ENCODE results near the gene KDM3B. TPM values are rescaled to one million over a fixed set of nuclear protein-coding genes. Genes with fewer than 3 reads are reported as not detected.

KDM3B gene
- total and polyA plus RNA-seq, 2 of the 8 experiments (the other 6 are each of a cell fraction or from before 2014, with no cell fraction given) = 27.1 to 78.1 TPM

DNA sequence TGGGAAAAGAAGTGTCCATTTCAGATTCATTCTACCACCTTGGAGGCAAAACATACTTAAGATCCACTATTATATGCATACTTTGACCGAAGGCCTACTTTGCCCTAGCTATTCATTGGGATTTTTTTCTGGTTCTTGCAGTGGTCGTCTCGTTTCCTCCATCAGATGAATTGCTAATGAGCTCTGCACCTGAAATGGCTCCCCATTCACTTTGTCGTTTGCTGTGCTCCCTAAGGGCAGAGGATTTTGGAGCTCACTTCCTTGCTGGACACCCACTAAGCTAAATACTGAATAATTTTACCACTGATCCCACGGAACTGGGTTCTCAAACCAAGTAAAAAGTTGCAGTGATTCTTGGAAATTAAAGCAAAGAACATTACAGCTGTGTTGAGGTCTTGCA is 1.9 kb downstream of the KDM3B start:
- Histone ChIP-seq H2BK5ac (ENCODE audit: low read depth, low read length) (no peak overlapping the region), H2BK20ac (ENCODE audit: low read length) (no peak overlapping the region), H2BK120ac (replicated peaks; ENCODE audit: low read depth, low read length) (no peak overlapping the region), H4K8ac (ENCODE audit: extremely low read depth, insufficient read depth, low read length) (no peak overlapping the region), H3K4me2 (ENCODE audit: insufficient read depth in 1 of 2, low read depth in 2 of 2, low read length in 2 of 2) (peak overlapping the region; percentile 74 to 80), H4K5ac (ENCODE audit: insufficient read length, low read depth, low read length) (no peak overlapping the region), H2AFZ (ENCODE audit: low read length) (no peak overlapping the region), H3K9me3 (ENCODE audit: insufficient read depth in 2 of 2, low read depth in 1 of 2, low read length in 1 of 2) (no peaks in the 10 kb centered on the region), H3K27ac (ENCODE audit: low read depth, low read length) (no peak overlapping the region), H4K20me1 (replicated peaks in 1 of 2; ENCODE audit: control insufficient read depth in 1 of 2, insufficient read depth in 2 of 2, low read length in 2 of 2) (peaks cover 3 to 5% of the 10 kb centered on the region in 2 experiments), H3K23me2 (ENCODE audit: low read depth, low read length) (peaks cover 8% of the 10 kb centered on the region), H3K79me1 (ENCODE audit: low read depth, low read length) (no peaks in the 10 kb centered on the region; the same call in 1 of the 2 replicates), H3K14ac (ENCODE audit: insufficient read length) (no peak overlapping the region), H3K18ac (ENCODE audit: extremely low read depth, low read length) (no peak overlapping the region), H3K9ac (replicated peaks in 1 of 4; ENCODE audit: extremely low read depth in 1 of 4, low read depth in 3 of 4, low read length in 3 of 4) (peak overlapping the region in 3 of 4 experiments; percentile 16 to 91 (median 39); a peak in 3 of 7 replicates), H3K79me2 (ENCODE audit: control insufficient read depth in 1 of 2, insufficient read depth in 2 of 2, low read length in 2 of 2) (peaks cover 13 to 60% of the 10 kb centered on the region in 2 experiments; a peak in 3 of 4 replicates), H3K4me1 (replicated peaks in 1 of 4; ENCODE audit: control insufficient read depth in 3 of 4, insufficient read depth in 4 of 4, low read length in 3 of 4) (peaks cover 0 to 9% (median 3%) of the 10 kb centered on the region in 4 experiments; a peak in 3 of 7 replicates), H3K27me3 (replicated peaks in 1 of 4; ENCODE audit: control insufficient read depth in 3 of 4, extremely low read depth in 1 of 4, insufficient read depth in 3 of 4, low read length in 3 of 4) (no peaks in the 10 kb centered on the region), H3K23ac (ENCODE audit: insufficient read length) (no peak overlapping the region), H3K56ac (replicated peaks; ENCODE audit: insufficient read length, low read depth, low read length) (no peak overlapping the region), H2BK15ac (ENCODE audit: low read length) (no peak overlapping the region), H4K91ac (replicated peaks; ENCODE audit: insufficient read length, low read length) (no peak overlapping the region), H2AK5ac (ENCODE audit: low read depth, low read length) (no peak overlapping the region), H3K36me3 (ENCODE audit: control insufficient read depth in 2 of 4, insufficient read depth in 4 of 4, low read length in 3 of 4) (peaks cover 0 to 4% (median 0%) of the 10 kb centered on the region in 4 experiments; a peak in 2 of 8 replicates), H2BK12ac (ENCODE audit: low read depth, low read length) (no peak overlapping the region), H3K4ac (replicated peaks; ENCODE audit: insufficient read length, low read depth, low read length) (no peak overlapping the region), H3K4me3 (ENCODE audit: extremely low read depth in 1 of 4, insufficient read depth in 2 of 4, low read depth in 3 of 4, low read length in 4 of 4) (peak overlapping the region; percentile 58 to 97 (median 95); a peak in 7 of 8 replicates)
- FAIRE-seq (no peak), DNase-seq (ENCODE audit: low read depth in 1 of 2, low spot score in 2 of 2) (no peak)
- TF ChIP-seq CHD1 (IDR thresholded peaks at IDR 0.05; ENCODE audit: low read depth, low read length) (no peak), CTBP2 (IDR thresholded peaks at IDR 0.05; ENCODE audit: borderline replicate concordance, insufficient read depth, insufficient read length, low read length) (no peak), YY1 (IDR thresholded peaks at IDR 0.05; ENCODE audit: low read depth, low read length) (peak; percentile 55; the same call in 1 of the 2 replicates)
- CTCF ChIA-PET (ENCODE audit: partially characterized antibody) = interaction anchor here (0.9 to 11.4 kb wide), 10 partner anchors 16 to 189 kb away, joined by 3 to 196 read pairs (median 5); partner anchors contain the start of genes CDC25C and FAM53C
- 30% methylated on average over 5 of the region's 5 CpGs; no CpG with 5 or more reads in 1 of the 2 experiments for WGBS, 2 experiments (ENCODE audit: extremely low coverage in 1 of 2, insufficient coverage in 1 of 2, insufficient read length in 1 of 2, insufficient replicate concordance in 2 of 2, low coverage in 1 of 2, low lambda C conversion rate in 2 of 2, missing lambda C conversion rate in 1 of 2)
- POLR2A ChIA-PET (ENCODE audit: partially characterized antibody) = interaction anchor here (1.4 to 14.6 kb wide), 8 partner anchors 13 to 176 kb away, joined by 5 to 254 read pairs (median 18); partner anchors contain the start of genes BRD8, CDC23, CDC25C and EGR1

Data from H1 (cell line).